Fibroblast of peridontal ligament (primary cell): ENCODE results near the gene RAI1.
"Not testable (repeated sequence)": the region's sequence is repeated elsewhere in the genome, so short reads cannot be mapped to it uniquely, and the experiment has no call there.

ENCODE experiments used
- DNase-seq: peaks from one replicate; pipeline ENCODE4 v3.0.0-alpha.2; 2010; ENCODE audit errors: extremely low read depth

RAI1 gene

DNA sequence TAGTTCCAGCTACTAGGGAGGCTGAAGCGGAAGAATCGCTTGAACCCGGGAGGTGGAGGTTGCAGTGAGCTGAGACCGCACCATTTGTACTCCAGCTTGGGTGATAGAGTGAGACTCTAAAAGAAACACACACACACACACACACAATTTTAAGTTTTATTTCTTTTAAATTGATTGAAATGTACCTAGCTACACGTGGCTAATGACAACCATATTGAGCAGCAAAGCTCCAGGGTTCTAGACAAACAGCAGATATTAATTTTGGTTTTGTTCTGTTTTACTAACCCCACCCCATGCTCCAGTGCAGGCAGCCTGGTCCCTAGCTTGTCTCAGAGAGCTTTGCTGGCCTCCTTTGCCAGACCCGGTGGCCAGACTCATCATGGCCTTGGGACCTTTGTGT lies 16.0 kb upstream of the RAI1 start:
- no peak for DNase-seq

DNA sequence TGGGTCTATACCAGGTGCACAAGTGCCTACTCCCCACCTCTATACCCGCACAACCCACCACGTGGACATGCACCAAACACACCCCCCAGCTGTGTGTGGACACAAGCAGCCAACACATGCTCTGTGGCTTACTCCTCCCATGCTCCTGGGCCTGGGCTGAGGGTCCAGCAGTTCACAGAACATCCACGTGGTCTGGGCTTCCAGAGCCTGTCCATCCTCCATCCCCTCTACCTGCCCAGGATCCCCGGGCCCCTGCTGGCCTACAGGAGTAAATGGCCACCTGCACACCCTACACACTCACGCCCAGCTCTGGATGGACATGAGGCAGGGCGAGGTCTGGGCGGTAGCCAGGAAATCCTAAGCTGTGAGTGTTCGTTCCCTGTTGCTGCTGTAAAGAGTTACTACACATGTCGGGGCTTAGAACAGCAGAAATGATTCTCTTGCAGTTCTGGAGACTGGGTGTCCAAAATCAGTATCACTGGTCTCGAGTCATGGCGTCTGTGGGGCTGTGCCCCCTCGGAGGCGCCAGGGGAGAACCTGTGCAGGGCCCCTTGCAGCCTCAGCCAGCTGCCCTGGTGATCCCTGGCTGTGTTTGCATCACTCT lies 15.0 kb upstream of the RAI1 start:
- peak; percentile 54 for DNase-seq

DNA sequence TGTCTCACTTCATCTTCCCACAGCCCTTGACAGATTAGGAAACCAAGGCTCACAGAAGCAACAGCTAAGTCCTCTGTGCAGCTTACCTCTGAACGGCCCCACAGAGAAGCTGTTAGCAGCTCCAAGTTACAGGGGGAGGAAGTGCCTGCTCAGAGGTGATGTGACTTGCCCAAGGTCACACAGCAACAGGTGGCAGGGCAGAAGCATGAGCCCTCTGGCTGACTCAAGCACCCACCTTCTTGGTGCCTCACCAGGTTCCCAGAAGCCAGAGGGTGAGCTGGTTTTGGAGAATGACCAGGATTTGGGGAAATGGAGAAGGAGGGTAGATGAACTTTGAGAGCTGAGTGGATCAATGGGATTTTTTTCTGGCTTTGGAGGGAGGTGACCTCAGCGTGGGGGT lies 14.0 kb upstream of the RAI1 start:
- no peak for DNase-seq

- no peak for DNase-seq
These were observed 13.3 kb upstream of the RAI1 start for GRCh38 chr17:17667947-17668346.

GRCh38 chr17:17668358-17668757 lies 12.9 kb upstream of the RAI1 start:
- DNase-seq, result no peak

DNA sequence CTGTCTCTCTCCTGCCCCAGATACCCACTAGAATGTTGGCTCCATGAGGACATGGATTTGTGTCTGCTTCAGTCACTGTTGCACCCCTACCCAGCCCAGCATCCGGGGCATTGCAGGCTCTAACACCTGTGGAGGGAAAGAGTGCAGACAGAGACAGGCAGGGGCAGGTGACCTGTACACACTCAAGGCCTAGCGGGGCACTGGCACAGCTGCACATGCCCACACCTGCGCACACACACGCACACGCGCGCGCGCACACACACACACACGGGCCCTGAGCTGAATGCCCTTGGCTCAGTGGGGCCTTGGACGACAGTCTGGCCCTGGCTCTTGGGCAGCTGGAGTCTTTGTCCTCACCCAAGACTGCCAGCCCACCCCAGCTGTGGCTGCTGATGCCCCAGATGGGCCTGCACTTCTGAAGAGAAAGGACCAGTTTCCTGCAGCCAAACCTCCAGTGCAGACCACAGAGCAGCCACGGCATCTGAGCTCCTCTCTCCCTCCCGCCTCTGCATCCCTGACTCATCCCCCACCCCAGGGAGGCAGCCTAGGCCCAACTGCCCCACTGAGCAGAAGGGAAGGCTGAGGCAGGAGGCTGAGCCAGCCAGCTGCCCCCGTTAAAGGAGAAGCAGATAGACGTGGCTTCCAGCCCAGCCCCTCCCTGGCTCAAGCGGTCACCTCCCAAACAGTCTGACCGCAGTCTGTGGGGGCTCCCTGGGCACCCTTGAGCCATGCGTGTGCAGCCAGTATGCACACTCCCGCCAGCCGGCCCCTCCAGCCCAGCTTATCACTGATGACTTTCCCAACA lies 12.3 kb upstream of the RAI1 start:
- no peak for DNase-seq

GRCh38 chr17:17669580-17670235 lies 11.6 kb upstream of the RAI1 start:
- no peak for DNase-seq

- no peak for DNase-seq
These were observed 10.5 kb upstream of the RAI1 start for GRCh38 chr17:17670701-17671305.

DNA sequence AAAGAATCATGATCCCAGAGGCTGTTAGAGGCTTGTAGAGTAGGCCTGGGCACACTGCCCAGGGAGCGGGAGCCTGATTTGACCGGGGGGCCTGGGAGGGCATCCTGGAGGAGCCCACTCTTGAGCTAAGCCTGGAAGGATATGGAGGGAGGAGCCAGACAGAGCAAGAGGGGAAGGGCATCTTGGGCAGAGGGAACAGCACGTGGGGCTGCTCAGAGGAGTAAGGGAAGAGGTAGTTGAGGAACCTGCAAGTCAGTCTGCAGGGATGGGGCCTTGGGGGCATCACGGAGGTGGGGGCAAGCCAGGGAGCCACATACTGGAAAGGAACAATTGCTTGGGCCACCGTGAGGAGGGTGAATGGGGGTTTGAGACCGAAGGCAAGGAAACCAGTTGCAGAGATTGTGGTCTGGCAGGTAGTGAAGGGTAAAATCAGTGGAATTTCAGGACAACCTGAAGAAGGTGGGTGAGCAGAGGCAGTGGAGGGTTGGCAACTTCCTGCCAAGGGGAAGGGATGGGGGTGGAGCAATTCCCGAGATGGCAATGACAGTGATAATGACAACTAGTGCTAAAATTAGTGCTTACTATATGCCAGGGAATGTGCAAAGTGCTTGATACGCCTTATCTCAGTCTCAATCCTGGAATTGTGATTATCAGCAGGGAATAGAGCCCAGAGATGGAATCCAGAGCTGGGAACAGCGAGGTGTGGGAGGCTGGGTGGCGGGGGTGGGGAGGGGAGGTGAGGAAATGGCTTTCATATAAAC lies 9.7 kb upstream of the RAI1 start:
- no peak for DNase-seq

DNA sequence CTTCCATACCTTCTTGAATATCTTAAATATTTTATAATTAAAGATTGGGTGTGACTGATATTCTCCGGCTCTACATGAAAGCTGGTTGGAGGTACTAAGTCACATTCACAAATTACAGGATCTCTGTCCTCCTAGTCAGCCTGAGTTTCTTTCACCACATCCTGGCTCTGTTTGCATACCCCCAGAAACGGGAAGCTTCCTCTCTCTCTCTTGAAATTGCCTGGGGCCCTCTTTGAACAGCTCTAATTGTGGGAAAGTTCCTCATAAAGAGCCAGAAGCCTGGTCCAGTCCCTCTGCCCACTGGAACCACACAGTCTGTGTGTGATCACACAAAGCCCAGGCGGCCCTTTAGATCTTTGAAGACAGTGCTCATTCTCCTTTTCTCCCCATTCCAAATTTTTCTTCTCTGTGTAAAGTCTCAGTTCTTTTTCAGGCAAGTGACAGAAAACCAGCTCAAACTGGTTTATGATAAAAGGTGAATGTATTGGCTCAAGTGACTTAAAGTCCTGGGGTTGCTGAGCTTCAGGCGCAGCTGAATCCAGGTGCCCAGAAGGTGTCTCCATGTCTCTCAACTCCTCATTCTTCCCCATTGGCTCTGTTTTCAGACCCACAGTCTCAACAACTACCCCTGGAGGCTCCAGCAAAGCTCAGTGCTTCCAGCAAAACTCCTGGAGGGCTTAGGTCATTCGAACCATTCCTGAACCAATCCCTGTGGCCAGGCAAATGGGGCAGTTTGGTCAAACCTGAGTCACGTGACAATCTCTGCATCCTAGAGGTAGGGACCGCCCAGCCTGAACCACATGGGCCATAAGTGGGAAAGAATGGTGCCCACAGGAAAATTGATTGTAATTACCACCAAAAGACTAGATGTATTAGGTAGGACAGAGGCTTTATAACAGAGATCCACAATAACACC lies 8.5 kb upstream of the RAI1 start:
- DNase-seq, result no peak

- no peak for DNase-seq
These were observed 5.8 kb upstream of the RAI1 start for GRCh38 chr17:17675416-17675815.

DNA sequence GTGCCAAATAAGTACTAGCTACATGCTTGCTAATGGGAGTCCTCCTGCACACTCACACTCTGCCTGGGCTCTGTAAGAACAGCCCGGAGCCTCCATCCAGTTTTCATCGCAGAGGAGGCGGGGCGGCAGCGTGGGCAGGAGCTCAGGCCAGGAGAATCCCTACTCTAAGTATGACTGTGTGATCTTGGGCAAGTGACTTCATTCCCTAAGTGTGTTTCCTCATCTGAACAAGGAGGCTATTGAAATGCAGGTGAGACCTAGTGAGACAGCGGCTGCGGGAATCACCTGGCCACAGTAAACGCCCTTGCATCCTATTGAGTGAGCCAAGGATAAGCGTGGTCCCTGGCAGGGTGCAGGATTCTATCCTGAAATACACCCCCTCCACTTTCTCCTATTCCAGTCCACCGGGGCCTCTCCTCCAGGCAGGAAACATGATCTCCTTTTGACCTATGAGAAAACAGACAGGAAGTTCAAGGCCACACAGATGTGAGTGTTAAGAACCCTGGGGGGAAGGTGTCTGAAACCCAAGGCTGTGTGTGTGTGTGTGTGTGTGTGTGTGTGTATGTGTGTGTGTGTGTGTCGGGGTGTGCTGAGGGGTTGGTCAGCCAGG lies 5.2 kb upstream of the RAI1 start:
- DNase-seq, result no peak

- DNase-seq, result no peak
These were observed 4.5 kb upstream of the RAI1 start for GRCh38 chr17:17676752-17677151.

DNA sequence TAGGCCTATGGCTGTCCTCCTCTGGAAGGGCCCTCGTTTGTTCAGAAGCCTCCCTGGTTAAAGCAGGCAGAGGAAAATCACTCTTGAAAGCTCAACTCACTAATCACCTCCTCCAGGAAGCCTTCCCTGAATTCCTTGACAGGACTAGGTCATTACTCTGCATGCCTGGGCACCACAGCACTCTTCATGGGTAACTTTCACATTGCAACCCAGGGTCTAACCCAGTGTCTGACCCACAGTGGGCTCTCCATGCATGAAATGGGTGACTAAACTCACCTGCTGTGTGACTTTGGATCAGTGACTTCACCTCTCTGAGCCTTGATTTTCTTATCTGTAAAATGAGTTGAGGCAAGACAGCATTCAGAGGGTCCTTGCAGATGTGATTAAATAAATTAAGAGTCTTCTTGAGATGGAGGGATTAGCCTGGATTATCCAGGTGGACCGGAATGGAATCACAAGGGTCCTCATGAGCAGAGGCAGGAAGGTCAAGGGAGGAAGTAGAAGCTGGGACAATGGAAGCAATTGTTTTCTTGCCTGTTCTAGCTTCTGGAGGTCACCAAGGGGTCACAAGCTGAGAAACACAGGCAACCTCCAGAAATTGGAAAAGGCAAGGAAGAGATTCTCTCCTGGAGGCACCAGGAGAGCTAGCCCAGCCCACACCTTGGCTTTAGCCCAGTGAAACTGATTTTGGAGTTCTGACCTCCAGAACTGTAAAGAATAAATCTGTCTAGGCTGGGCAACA lies 3.8 kb upstream of the RAI1 start:
- DNase-seq, result no peak

DNA sequence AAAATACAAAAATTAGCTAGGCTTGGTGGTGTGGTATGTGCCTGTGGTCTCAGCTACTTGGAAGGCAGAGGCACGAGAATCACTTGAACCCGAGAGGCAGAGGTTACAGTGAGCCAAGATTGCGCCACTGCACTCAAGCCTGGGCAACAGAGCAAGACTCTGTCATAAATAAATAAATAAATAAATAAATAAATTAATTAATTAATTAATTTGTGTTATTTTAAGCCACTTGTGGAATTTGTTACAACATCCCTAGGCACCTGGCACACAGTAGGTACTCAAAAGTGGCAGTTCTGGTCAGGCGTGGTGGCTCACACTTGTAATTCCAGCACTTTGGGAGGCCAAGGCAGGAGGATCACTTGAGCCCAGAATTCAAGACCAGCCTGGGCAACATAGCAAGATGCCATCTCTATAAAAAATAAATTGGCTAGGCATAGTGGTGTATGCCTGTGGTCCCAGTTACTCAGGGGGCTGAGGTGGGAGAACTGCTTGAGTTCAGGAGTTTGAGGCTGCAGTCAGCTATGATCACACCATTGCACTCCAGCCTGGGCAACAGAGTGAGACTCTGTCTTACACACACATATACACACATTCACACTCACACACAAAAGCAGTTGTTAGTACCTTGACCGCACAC lies 3.1 kb upstream of the RAI1 start:
- DNase-seq, result not testable (repeated sequence)

DNA sequence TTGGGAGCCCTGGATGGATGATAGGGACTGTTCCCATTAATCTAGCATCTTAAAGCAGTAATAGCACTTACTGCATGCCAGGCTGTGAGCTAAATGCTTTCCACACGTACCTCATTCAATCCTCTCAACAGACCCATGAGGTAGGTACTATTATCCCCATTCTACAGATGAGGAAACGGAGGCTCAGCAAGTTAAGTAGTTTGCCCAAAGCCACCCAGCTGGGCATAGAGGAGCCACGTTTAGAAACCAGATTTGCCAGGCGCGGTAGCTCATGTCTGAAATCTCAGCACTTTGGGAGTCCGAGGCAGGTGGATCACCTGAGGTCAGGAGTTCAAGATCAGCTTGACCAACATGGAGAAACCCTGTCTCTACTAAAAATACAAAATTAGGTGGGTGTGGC lies 2.0 kb upstream of the RAI1 start:
- DNase-seq, result no peak

GRCh38 chr17:17679748-17680147 lies 1.5 kb upstream of the RAI1 start:
- no peak for DNase-seq

DNA sequence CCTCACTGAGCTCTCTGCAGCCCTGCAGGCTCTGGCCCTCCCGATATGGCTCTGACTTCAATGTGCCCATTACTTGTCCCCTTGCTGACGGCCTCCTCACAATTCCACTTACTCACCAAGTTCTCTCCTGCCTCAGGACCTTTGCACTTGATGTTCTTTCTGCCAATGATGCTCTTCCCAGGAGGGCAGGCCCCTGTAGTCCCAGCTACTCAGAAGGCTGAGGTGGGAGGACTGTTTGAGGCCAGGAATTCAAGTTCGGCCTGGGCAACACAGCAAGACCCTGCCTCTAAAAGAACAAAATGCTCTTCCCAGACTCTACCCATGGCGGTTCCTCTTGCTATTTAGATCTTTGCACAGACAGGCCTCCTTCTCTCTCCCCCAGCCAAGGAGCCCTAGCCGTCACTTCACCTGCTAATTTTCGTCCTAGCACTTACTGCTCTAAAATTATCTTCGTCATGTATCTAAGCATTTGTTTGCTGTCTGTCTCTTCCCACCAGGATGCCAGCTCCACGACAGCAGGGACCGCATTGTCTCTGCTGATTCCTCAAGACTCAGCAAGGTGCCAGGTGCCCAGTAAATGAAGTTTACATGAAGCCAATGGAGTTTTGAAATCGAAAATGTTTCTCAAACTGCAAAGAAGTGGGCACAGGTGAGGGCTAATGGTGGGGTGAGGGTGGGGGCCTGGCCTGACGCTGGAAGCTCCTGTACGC lies 626 bp upstream of the RAI1 start:
- DNase-seq, result no peak
